ENCODE results near the gene PAPSS1.

GRCh38 chr4:107740950-107741701 lies 21.1 kb upstream of the PAPSS1 start:
- TF ChIP-seq EZH2phosphoT487 (IDR thresholded peaks at IDR 0.05; ENCODE audit: insufficient read depth, low read depth) (no peak), EZH2 (IDR thresholded peaks at IDR 0.05; ENCODE audit: insufficient read depth, poor library complexity, severe bottlenecking) (no peak)

All from GM23248 (cell line).